HepG2 (cell line): Measurements from ENCODE around the gene NAGK. TPM values are rescaled to one million over a fixed set of nuclear protein-coding genes. Genes with fewer than 3 reads are reported as not detected.

ENCODE experiments used
- ATAC-seq: fragments of 200-7000 bp; cut with Tn5 transposase; 3 replicates; pipeline ENCODE4 v1.9.1; 2020; ENCODE audit warnings: mild to moderate bottlenecking, moderate library complexity
- BruUV-seq: library from RNA; stranded (reverse); fragments of 400-500 nt; replicated peaks from 2 replicates; lab custom pipeline; 2021; lab: Mats Ljungman, UMichigan
- CTCF ChIA-PET: fragments of 300-600 bp; formaldehyde crosslinking; extraction: SDS; loops from one replicate; lab custom pipeline; 2021; ENCODE audit warnings: low total read pairs, inconsistent platforms, low intra/inter-chr PET ratio; lab: Yijun Ruan, JAX
- POLR2A ChIA-PET: fragments of 350-600 bp; sonication (Branson Sonifier 250); formaldehyde crosslinking; loops from one replicate; lab custom pipeline; 2020; ENCODE audit warnings: antibody characterized with exemption, inconsistent platforms; lab: Yijun Ruan, JAX
- DNase-seq: peaks from one replicate; pipeline ENCODE4 v3.0.0-alpha.2; 2015; ENCODE audit warnings: low spot score
- FAIRE-seq: peaks from 3 replicates; lab custom pipeline; 2011; peaks lifted over from hg19 to GRCh38; lab: Jason Lieb, UNC
- H2AFZ ChIP-seq: one replicate; pipeline ENCODE4 v1.6.1; 2011; ENCODE audit warnings: low read length, inconsistent platforms
- H3K27ac ChIP-seq: fragments of 300-600 bp; 3 replicates; pipeline ENCODE4 v1.8.0; 2011; ENCODE audit warnings: mixed run types, mild to moderate bottlenecking, mixed read lengths, low read length, inconsistent platforms; ENCODE audit not compliant: insufficient read depth; ENCODE audit errors: extremely low read length
- H3K27me3 ChIP-seq, 2 experiments: fragments of 200-600 bp in 1 of 2; 2 replicates in 1 of 2; 3 replicates in 1 of 2; pipeline versions ENCODE4 v1.6.0 to v1.8.0; 2011; ENCODE audit warnings: low read length in 2 of 2, mild to moderate bottlenecking in 2 of 2, moderate library complexity in 2 of 2, inconsistent platforms in 1 of 2; ENCODE audit not compliant: insufficient read depth in 2 of 2, control insufficient read depth in 1 of 2
- H3K36me3 ChIP-seq, 2 experiments: fragments of 200-600 bp in 1 of 2; replicated peaks in 1 of 2; 2 replicates in 1 of 2; 3 replicates in 1 of 2; pipeline versions ENCODE4 v1.5.1 to v1.8.0; 2011; ENCODE audit warnings: low read length in 2 of 2, inconsistent platforms in 1 of 2; ENCODE audit not compliant: insufficient read depth in 2 of 2, control insufficient read depth in 1 of 2
- H3K4me1 ChIP-seq: 2 replicates; pipeline ENCODE4 v1.5.1; 2012; ENCODE audit warnings: low read length, inconsistent platforms; ENCODE audit not compliant: insufficient read depth
- H3K4me2 ChIP-seq: 2 replicates; pipeline ENCODE4 v1.6.0; 2011; ENCODE audit warnings: low read depth, low read length, inconsistent platforms
- H3K4me3 ChIP-seq, 3 experiments: fragments of 200-600 bp in 1 of 3; sonication (generic), shearing (Covaris generic) in 1 of 3; replicated peaks in 1 of 3; 2 replicates each; pipeline ENCODE4 v1.5.1; 2011 to 2016; ENCODE audit warnings: low read length in 3 of 3, inconsistent platforms in 2 of 3, low read depth in 2 of 3, mild to moderate bottlenecking in 2 of 3, control low read depth in 1 of 3, mixed read lengths in 1 of 3; ENCODE audit not compliant: insufficient read depth in 1 of 3
- H3K79me2 ChIP-seq: one replicate; pipeline ENCODE4 v1.6.1; 2011; ENCODE audit warnings: low read length, inconsistent platforms; ENCODE audit not compliant: insufficient read depth
- H3K9ac ChIP-seq: 2 replicates; pipeline ENCODE4 v1.6.0; 2011; ENCODE audit warnings: mild to moderate bottlenecking, low read depth, low read length, inconsistent platforms; ENCODE audit not compliant: insufficient read depth
- H3K9me3 ChIP-seq: 2 replicates; pipeline ENCODE4 v1.5.1; 2012; ENCODE audit warnings: mild to moderate bottlenecking, low read length
- H4K20me1 ChIP-seq: 2 replicates; pipeline ENCODE4 v1.6.0; 2011; ENCODE audit warnings: inconsistent platforms, mild to moderate bottlenecking, low read length, moderate library complexity; ENCODE audit not compliant: insufficient read depth
- FOXK1 ChIP-seq: sonication (generic); formaldehyde crosslinking; IDR thresholded peaks from 2 replicates; pipeline ENCODE4 v1.4.0; 2020; ENCODE audit warnings: low read depth, missing genetic modification reagents, borderline replicate concordance
- GZF1 ChIP-seq: sonication (generic); formaldehyde crosslinking; IDR thresholded peaks from 2 replicates; pipeline ENCODE4 v1.5.1; 2020; ENCODE audit warnings: mild to moderate bottlenecking, missing genetic modification reagents
- KLF16 ChIP-seq, 2 experiments: sonication (generic) in 1 of 2; formaldehyde crosslinking in 1 of 2; IDR thresholded peaks; 2 replicates each; pipeline versions ENCODE4 v1.6.1 to v1.8.0; 2016 to 2023; ENCODE audit warnings: missing genetic modification reagents in 2 of 2, missing compliant biosample characterization in 1 of 2
- MIER3 ChIP-seq: IDR thresholded peaks from 2 replicates; pipeline ENCODE4 v1.6.1; 2016; ENCODE audit warnings: missing compliant biosample characterization, borderline replicate concordance
- NFAT5 ChIP-seq: sonication (generic); formaldehyde crosslinking; IDR thresholded peaks from 2 replicates; pipeline ENCODE4 v1.4.0; 2020; ENCODE audit warnings: missing genetic modification reagents
- NFIB ChIP-seq: sonication (generic); formaldehyde crosslinking; IDR thresholded peaks from 2 replicates; pipeline ENCODE4 v1.9.0; 2021; ENCODE audit warnings: missing genetic modification reagents, mild to moderate bottlenecking, borderline replicate concordance
- PAF1 ChIP-seq: IDR thresholded peaks from 2 replicates; pipeline ENCODE4 v1.6.1; 2016; ENCODE audit warnings: missing genetic modification reagents, missing compliant biosample characterization
- POLR2AphosphoS2 ChIP-seq: IDR thresholded peaks from 2 replicates; pipeline ENCODE4 v1.6.1; 2011; ENCODE audit warnings: low read depth, low read length, improper control_type of control experiment
- RELA ChIP-seq: sonication (generic); formaldehyde crosslinking; IDR thresholded peaks from 2 replicates; pipeline ENCODE4 v1.4.0; 2020; ENCODE audit warnings: missing genetic modification reagents
- TBX3 ChIP-seq: fragments of 450-650 bp; IDR thresholded peaks from 2 replicates; pipeline ENCODE4 v1.6.1; 2017; ENCODE audit warnings: antibody characterized with exemption, mild to moderate bottlenecking, inconsistent platforms, borderline replicate concordance
- TRIM22 ChIP-seq: fragments of 450-650 bp; IDR thresholded peaks from 2 replicates; pipeline ENCODE4 v1.6.1; 2017
- ZKSCAN1 ChIP-seq: fragments of 150-350 bp; IDR thresholded peaks from 2 replicates; pipeline ENCODE4 v1.6.1; 2014; ENCODE audit warnings: low read length
- ZNF34 ChIP-seq: sonication (generic); formaldehyde crosslinking; IDR thresholded peaks from 2 replicates; pipeline ENCODE4 v1.4.0; 2020; ENCODE audit warnings: mild to moderate bottlenecking, missing genetic modification reagents, borderline replicate concordance
- ZNF432 ChIP-seq: sonication (generic); formaldehyde crosslinking; IDR thresholded peaks from 2 replicates; pipeline ENCODE4 v1.5.0; 2020; ENCODE audit warnings: missing genetic modification reagents, mild to moderate bottlenecking, borderline replicate concordance
- ZNF800 ChIP-seq: sonication (generic); formaldehyde crosslinking; IDR thresholded peaks from 2 replicates; pipeline ENCODE4 v1.4.0; 2020; ENCODE audit warnings: missing genetic modification reagents
- ZSCAN5A ChIP-seq: sonication (generic); formaldehyde crosslinking; IDR thresholded peaks from 2 replicates; pipeline ENCODE4 v1.8.0; 2022; ENCODE audit warnings: mild to moderate bottlenecking, missing genetic modification reagents, borderline replicate concordance
- WGBS: methylation state at CpG from one replicate; pipeline ENCODE4 v1.1.6; 2017; ENCODE audit warnings: low lambda C conversion rate; 5-methylcytosine and 5-hydroxymethylcytosine counted together
- in situ Hi-C: cut with HindIII; loops from 2 replicates; pipeline ENCODE4 v1.10.0; 2017; ENCODE audit warnings: low pct_unique_long_range_greater_than_20kb; ENCODE audit not compliant: extremely low pct_ligation_motif_present
- intact Hi-C: fragments of 100-400 bp; cut with micrococcal nuclease; formaldehyde crosslinking; loops from one replicate; pipeline ENCODE4 v1.10.0; 2022; ENCODE audit not compliant: unreplicated experiment
- polyA plus RNA-seq, 8 experiments: library from polyadenylated mRNA; depleted of rRNA in 3 of 8; stranded (reverse) in 7 of 8; unstranded in 1 of 8; fragments of >200 nt; fragmentation: Illumina TruSeq in 4 of 8; extraction: Trizol in 4 of 8; gene quantifications; 2 replicates each; pipeline versions ENCODE4 v1.2.1 to v1.2.3, GENCODE V29; 2011 to 2016; ENCODE audit warnings: low read depth in 4 of 8, missing spikeins in 1 of 8, mixed read lengths in 1 of 8; ENCODE audit not compliant: insufficient read depth in 1 of 8
- total RNA-seq, 5 experiments: library from RNA; depleted of rRNA; stranded (reverse); fragments of >200 nt; fragmentation: Illumina TruSeq; extraction: Trizol; gene quantifications; 2 replicates each; pipeline ENCODE4 v1.2.3, GENCODE V29; 2016; ENCODE audit warnings: low read depth in 1 of 5

The NAGK gene
- total and polyA plus RNA-seq, 2 of the 13 experiments (the other 11 are each of a cell fraction or from before 2014, with no cell fraction given), result 24.4 to 35.2 TPM

DNA sequence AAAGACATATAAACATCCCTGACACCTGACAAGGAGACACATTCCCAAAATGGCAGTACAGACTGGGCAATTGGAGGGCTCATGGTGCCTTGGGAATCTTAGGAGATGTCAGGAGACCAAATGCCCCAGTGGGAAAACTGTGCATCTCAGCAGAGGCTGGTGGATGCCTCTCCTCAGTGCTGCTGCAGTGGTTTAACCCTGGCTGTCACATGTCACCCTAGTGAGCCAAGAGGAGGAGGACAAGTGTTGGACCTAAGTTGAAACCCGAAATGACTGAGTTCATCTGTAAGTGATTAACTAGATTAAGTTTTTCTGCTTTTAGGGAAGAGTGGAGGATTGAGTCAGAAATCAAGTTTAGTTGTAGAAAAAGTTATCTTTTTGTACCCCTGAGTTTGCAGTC is 5.2 kb upstream of the NAGK start:
- no peak for ATAC-seq
- no peaks in the 10 kb centered on the region for H3K9me3 ChIP-seq
- 0% methylated on average over 1 of the region's 1 CpG for WGBS
- no peaks in the 10 kb centered on the region for H4K20me1 ChIP-seq
- no peak overlapping the region for H2AFZ ChIP-seq
- BruUV-seq, result no TSS peak
- no peak for DNase-seq
- CTCF ChIA-PET, result no interaction called here
- POLR2A ChIA-PET, result no interaction called here
- no peak overlapping the region for H3K27ac ChIP-seq
- FAIRE-seq, result no peak
- intact Hi-C loops (no loop called here), in situ Hi-C loops (no loop called here)
- no peak overlapping the region for H3K4me2 ChIP-seq
- no peak overlapping the region for H3K4me3 ChIP-seq
- peaks cover 2% of the 10 kb centered on the region for H3K79me2 ChIP-seq
- H3K27me3 ChIP-seq, result peaks cover 0 to 33% of the 10 kb centered on the region in 2 experiments; a peak in 4 of 5 replicates
- H3K36me3 ChIP-seq, result no peaks in the 10 kb centered on the region
- H3K9ac ChIP-seq, result no peak overlapping the region
- H3K4me1 ChIP-seq, result peaks cover 27% of the 10 kb centered on the region
- TF ChIP-seq GZF1 (no peak), TBX3 (no peak), ZNF800 (CRISPR knock-in tag) (no peak), FOXK1 (no peak), ZNF432 (CRISPR knock-in tag) (no peak), TRIM22 (no peak), PAF1 (CRISPR knock-in tag) (no peak), RELA (CRISPR knock-in tag) (no peak), POLR2AphosphoS2 (no peak), MIER3 (no peak), NFIB (CRISPR knock-in tag) (no peak), ZNF34 (CRISPR knock-in tag) (no peak), ZSCAN5A (CRISPR knock-in tag) (no peak), NFAT5 (CRISPR knock-in tag) (no peak), ZKSCAN1 (no peak), KLF16 (CRISPR knock-in tag; IDR thresholded peaks at IDR 0.05) (no peak)
